T-cell (primary cell): ENCODE data around the gene NMB. TPM values are rescaled to one million over a fixed set of nuclear protein-coding genes. Genes with fewer than 3 reads are reported as not detected.

Source experiments
- ATAC-seq, 4 experiments: fragments of 200-7000 bp in 3 of 4; fragments of 150-1000 bp in 1 of 4; cut with Tn5 transposase; replicated peaks in 1 of 4; 1 replicate in 3 of 4; 2 replicates in 1 of 4; pipeline ENCODE4 v1.10.0; 2021; ENCODE audit warnings: moderate library complexity in 3 of 4, mild to moderate bottlenecking in 2 of 4, moderate number of reproducible peaks in 1 of 4
- CTCF ChIA-PET, 2 donors: fragments of 300-600 bp; sonication (Branson Sonifier 250); formaldehyde crosslinking; loops; one replicate each; lab custom pipeline; 2022; ENCODE audit warnings: antibody characterized with exemption in 2 of 2; lab: Charles Lee
- POLR2A ChIA-PET, 2 donors: fragments of 300-600 bp; sonication (Branson Sonifier 250); formaldehyde crosslinking; loops; one replicate each; lab custom pipeline; 2022; ENCODE audit warnings: antibody characterized with exemption in 2 of 2; lab: Charles Lee
- DNase-seq, 35 experiments: peaks; one replicate each; pipeline versions ENCODE4 v3.0.0 to v3.0.0-alpha.2; 2013 to 2023
- H3K27ac ChIP-seq: one replicate; pipeline ENCODE4 v1.5.1; 2013; ENCODE audit warnings: low read length
- H3K27me3 ChIP-seq, 2 experiments: replicated peaks in 1 of 2; 1 replicate in 1 of 2; 2 replicates in 1 of 2; pipeline versions ENCODE4 v1.6.1 to v1.7.0; 2013; ENCODE audit warnings: low read length in 1 of 2, mixed read lengths in 1 of 2; ENCODE audit not compliant: control insufficient read depth in 2 of 2, insufficient read depth in 2 of 2; ENCODE audit errors: extremely low read depth in 1 of 2
- H3K36me3 ChIP-seq, 2 donors: 1 replicate in 1 of 2; 2 replicates in 1 of 2; pipeline versions ENCODE4 v1.6.1 to v1.7.0; 2013; ENCODE audit warnings: low read length in 1 of 2; ENCODE audit not compliant: control insufficient read depth in 2 of 2, insufficient read depth in 1 of 2; ENCODE audit errors: extremely low read depth in 1 of 2
- H3K4me1 ChIP-seq, 2 experiments: 1 replicate in 1 of 2; 2 replicates in 1 of 2; pipeline versions ENCODE4 v1.6.1 to v1.7.0; 2013; ENCODE audit warnings: low read length in 2 of 2, mixed read lengths in 1 of 2; ENCODE audit not compliant: insufficient read depth in 2 of 2, control insufficient read depth in 1 of 2; ENCODE audit errors: extremely low read depth in 1 of 2
- H3K4me3 ChIP-seq, 2 donors: 1 replicate in 1 of 2; 2 replicates in 1 of 2; pipeline versions ENCODE4 v1.5.1 to v1.7.0; 2013; ENCODE audit warnings: mild to moderate bottlenecking in 2 of 2, low read length in 1 of 2, moderate library complexity in 1 of 2; ENCODE audit not compliant: control insufficient read depth in 1 of 2; ENCODE audit errors: extremely low read depth in 1 of 2
- H3K9me3 ChIP-seq: 2 replicates; pipeline ENCODE4 v1.7.0; 2013
- H3K27ac Mint-ChIP-seq, 2 donors: one replicate each; pipeline ENCODE4 v1.8.0; 2020 to 2021; ENCODE audit warnings: mild to moderate bottlenecking in 2 of 2, mixed read lengths in 2 of 2
- H3K27me3 Mint-ChIP-seq, 2 donors: one replicate each; pipeline ENCODE4 v1.8.0; 2021 to 2022; ENCODE audit warnings: mixed read lengths in 2 of 2
- H3K36me3 Mint-ChIP-seq: one replicate; pipeline ENCODE4 v1.8.0; 2021; ENCODE audit warnings: mixed read lengths
- H3K4me1 Mint-ChIP-seq, 3 donors: one replicate each; pipeline ENCODE4 v1.8.0; 2020 to 2022; ENCODE audit warnings: mixed read lengths in 3 of 3, mild to moderate bottlenecking in 1 of 3
- H3K4me3 Mint-ChIP-seq, 3 donors: one replicate each; pipeline ENCODE4 v1.8.0; 2020 to 2022; ENCODE audit warnings: mild to moderate bottlenecking in 3 of 3, mixed read lengths in 3 of 3, moderate library complexity in 3 of 3
- H3K9me3 Mint-ChIP-seq, 3 donors: one replicate each; pipeline ENCODE4 v1.8.0; 2020 to 2022; ENCODE audit warnings: mixed read lengths in 3 of 3
- WGBS: methylation state at CpG from one replicate; pipeline ENCODE4 v1.1.5; 2013; ENCODE audit warnings: missing lambda C conversion rate; ENCODE audit not compliant: insufficient coverage; 5-methylcytosine and 5-hydroxymethylcytosine counted together
- total RNA-seq, 35 experiments: library from RNA in 6 of 35; stranded (reverse) in 6 of 35; fragments of 120-200 nt in 1 of 35; gene quantifications; one replicate each; pipeline versions ENCODE4 v1.2.1 to v1.2.4 and lab custom pipeline; 2013 to 2026

NMB gene
- total RNA-seq, 5 donors from 2014 or later (not counting 1 experiment from before 2014, with no cell fraction given): 1.3 to 3.5 (median 2.9) TPM

- no peaks in the 10 kb centered on the region for H3K9me3 Mint-ChIP-seq
- no peaks in the 10 kb centered on the region for H3K27me3 ChIP-seq
- no CpG with 5 or more reads among the region's 4 CpGs for WGBS
- H3K36me3 ChIP-seq: peaks cover 0 to 7% of the 10 kb centered on the region in 2 donors
- H3K4me1 Mint-ChIP-seq: peaks cover 16 to 31% (median 20%) of the 10 kb centered on the region in 3 donors
- no peak for ATAC-seq
- no peak for DNase-seq
- H3K4me3 Mint-ChIP-seq: no peak overlapping the region
- no peaks in the 10 kb centered on the region for H3K27me3 Mint-ChIP-seq
- peak overlapping the region; percentile 28 to 84 for H3K27ac Mint-ChIP-seq
- POLR2A ChIA-PET: no interaction called here
- H3K9me3 ChIP-seq: no peaks in the 10 kb centered on the region
- H3K36me3 Mint-ChIP-seq: peaks cover 6% of the 10 kb centered on the region
- H3K4me1 ChIP-seq: peaks cover 2 to 29% of the 10 kb centered on the region in 2 experiments
- CTCF ChIA-PET: interaction anchor here in 1 of 2 donors (0.5 to 1.6 kb wide), 3 partner anchors 56 to 88 kb away, joined by 3 to 13 read pairs (median 4); partner anchors contain the start of gene SEC11A
- H3K4me3 ChIP-seq: no peak overlapping the region
- no peak overlapping the region for H3K27ac ChIP-seq
Observed at GRCh38 chr15:84659904-84660781, 2.1 kb upstream of the NMB start.

DNA sequence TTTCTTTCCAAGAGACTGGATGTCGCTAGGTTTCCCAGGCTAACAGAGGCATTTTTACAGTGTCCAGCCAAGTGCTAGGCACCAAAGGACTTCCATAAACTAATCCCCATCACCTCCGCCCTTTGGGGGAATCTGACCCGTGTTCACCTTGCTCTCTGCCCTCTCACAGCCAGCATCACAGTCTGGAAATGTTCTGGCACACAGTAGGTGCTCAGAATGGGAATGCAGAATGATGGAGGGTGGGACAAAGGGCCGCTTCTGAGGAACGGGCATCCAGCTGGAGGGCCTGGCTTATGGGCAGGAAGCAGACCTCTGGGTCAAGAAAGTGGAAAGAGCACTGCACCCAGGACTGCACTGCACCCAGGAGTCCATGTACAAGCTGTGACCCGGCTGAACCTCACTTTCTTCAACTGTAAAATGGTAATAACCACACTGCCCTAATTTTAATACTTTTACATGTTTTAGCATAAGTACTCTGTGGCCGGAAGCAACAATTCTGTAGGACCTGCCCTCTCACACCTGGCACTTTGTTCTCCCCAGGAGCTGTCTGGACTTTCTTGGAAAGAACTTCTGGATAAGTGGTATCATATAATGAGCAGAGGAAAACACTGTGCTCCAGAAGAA is 901 bp upstream of the NMB start:
- DNase-seq (peak in 1 of 35 experiments; percentile 9), ATAC-seq (no peak)
- peak overlapping the region; percentile 64 for H3K27ac ChIP-seq
- H3K27me3 ChIP-seq: no peaks in the 10 kb centered on the region
- no peaks in the 10 kb centered on the region for H3K36me3 Mint-ChIP-seq
- H3K9me3 ChIP-seq: no peaks in the 10 kb centered on the region
- H3K36me3 ChIP-seq: peaks cover 0 to 3% of the 10 kb centered on the region in 2 donors
- H3K4me3 ChIP-seq: peak overlapping the region; percentile 62 to 76
- H3K4me1 Mint-ChIP-seq: peaks cover 21 to 40% (median 28%) of the 10 kb centered on the region in 3 donors
- H3K4me1 ChIP-seq: peaks cover 2 to 39% of the 10 kb centered on the region in 2 experiments
- 61% methylated on average over 4 of the region's 7 CpGs for WGBS
- H3K27me3 Mint-ChIP-seq: no peaks in the 10 kb centered on the region
- POLR2A ChIA-PET: interaction anchor here (0.6 to 0.7 kb wide), 4 partner anchors 27 to 127 kb away, joined by 3 to 19 read pairs (median 12); no protein-coding TSS in a partner anchor
- H3K9me3 Mint-ChIP-seq: no peaks in the 10 kb centered on the region
- H3K27ac Mint-ChIP-seq: peak overlapping the region; percentile 81 to 84
- peak overlapping the region; percentile 73 to 80 (median 76) for H3K4me3 Mint-ChIP-seq
- CTCF ChIA-PET: interaction anchor here in 1 of 2 donors (0.5 to 1.6 kb wide), 11 partner anchors 9 to 316 kb away, joined by 3 to 13 read pairs (median 3); partner anchors contain the start of genes SEC11A and ZSCAN2

- Histone ChIP-seq H3K36me3 (peaks cover 0 to 2% of the 10 kb centered on the region in 2 donors), H3K27me3 (no peaks in the 10 kb centered on the region), H3K4me3 (peak overlapping the region; percentile 41 to 62), H3K9me3 (no peaks in the 10 kb centered on the region), H3K27ac (peak overlapping the region; percentile 37), H3K4me1 (peaks cover 7 to 51% of the 10 kb centered on the region in 2 experiments)
- H3K4me3 Mint-ChIP-seq: peak overlapping the region; percentile 63 to 78 (median 76)
- no peaks in the 10 kb centered on the region for H3K27me3 Mint-ChIP-seq
- H3K27ac Mint-ChIP-seq: peak overlapping the region; percentile 36 to 66
- DNase-seq (no peak), ATAC-seq (no peak)
- peaks cover 29 to 49% (median 37%) of the 10 kb centered on the region in 3 donors for H3K4me1 Mint-ChIP-seq
- POLR2A ChIA-PET: no interaction called here
- WGBS: 32% methylated on average over 17 of the region's 17 CpGs
- H3K36me3 Mint-ChIP-seq: no peaks in the 10 kb centered on the region
- CTCF ChIA-PET: no interaction called here
- H3K9me3 Mint-ChIP-seq: no peaks in the 10 kb centered on the region
Observed at GRCh38 chr15:84657748-84658079, 285 bp downstream of the NMB start.

- Histone ChIP-seq H3K9me3 (no peaks in the 10 kb centered on the region), H3K4me3 (no peak overlapping the region), H3K27ac (no peak overlapping the region), H3K36me3 (peaks cover 0 to 7% of the 10 kb centered on the region in 2 donors), H3K4me1 (peaks cover 7 to 52% of the 10 kb centered on the region in 2 experiments), H3K27me3 (no peaks in the 10 kb centered on the region)
- Mint-ChIP-seq H3K4me3 (peak overlapping the region; percentile 63 to 78 (median 76)), H3K27ac (peak overlapping the region; percentile 36 to 66), H3K4me1 (peaks cover 36 to 54% (median 44%) of the 10 kb centered on the region in 3 donors), H3K36me3 (peaks cover 5% of the 10 kb centered on the region), H3K27me3 (no peaks in the 10 kb centered on the region), H3K9me3 (no peaks in the 10 kb centered on the region)
- DNase-seq: no peak
- CTCF ChIA-PET: interaction anchor here in 1 of 2 donors (1.2 kb wide), 1 partner anchor 10 kb away, joined by 3 read pairs; no protein-coding TSS in a partner anchor
- POLR2A ChIA-PET: no interaction called here
- ATAC-seq: no peak
- WGBS: 98% methylated on average over 7 of the region's 7 CpGs
Observed at GRCh38 chr15:84656972-84657371, 1.0 kb downstream of the NMB start.

GRCh38 chr15:84654689-84655453 is 3.1 kb downstream of the NMB start:
- Mint-ChIP-seq H3K27me3 (no peaks in the 10 kb centered on the region), H3K4me1 (peaks cover 40 to 56% (median 50%) of the 10 kb centered on the region in 3 donors), H3K9me3 (no peaks in the 10 kb centered on the region), H3K4me3 (peak overlapping the region; percentile 93 to 97 (median 96)), H3K36me3 (peaks cover 10% of the 10 kb centered on the region), H3K27ac (peak overlapping the region; percentile 88 to 96)
- Histone ChIP-seq H3K27ac (peak overlapping the region; percentile 60), H3K27me3 (no peaks in the 10 kb centered on the region), H3K36me3 (peaks cover 4 to 25% of the 10 kb centered on the region in 2 donors), H3K4me3 (peak overlapping the region; percentile 91 to 99), H3K4me1 (peaks cover 7 to 52% of the 10 kb centered on the region in 2 experiments), H3K9me3 (no peaks in the 10 kb centered on the region)
- WGBS: 10% methylated on average over 13 of the region's 19 CpGs
- POLR2A ChIA-PET: interaction anchor here (0.7 to 1.4 kb wide), 3 partner anchors 10 to 23 kb away, joined by 3 to 5 read pairs (median 4); no protein-coding TSS in a partner anchor
- CTCF ChIA-PET: interaction anchor here (0.5 to 2.1 kb wide), 9 partner anchors 9 to 345 kb away, joined by 3 to 7 read pairs (median 3); no protein-coding TSS in a partner anchor
- DNase-seq: peak; percentile 57 to 85 (median 71)
- peak; percentile 44 to 56 (median 52) for ATAC-seq
